Activated CD8-positive, alpha-beta memory T cell treated with anti-CD3 and anti-CD28 coated beads for 36 hours (primary cell): ENCODE measurements around the gene CORO6. TPM values are rescaled to one million over a fixed set of nuclear protein-coding genes. Genes with fewer than 3 reads are reported as not detected.
"Not testable (repeated sequence)": the region's sequence is repeated elsewhere in the genome, so short reads cannot be mapped to it uniquely, and the experiment has no call there.

Source experiments
- CTCF ChIA-PET: fragments of 350-600 bp; sonication (Branson Sonifier 250); formaldehyde crosslinking; loops from one replicate; lab custom pipeline; 2021; ENCODE audit warnings: antibody characterized with exemption; lab: Charles Lee
- POLR2A ChIA-PET: fragments of 350-600 bp; sonication (Branson Sonifier 250); formaldehyde crosslinking; loops from one replicate; lab custom pipeline; 2021; ENCODE audit warnings: antibody characterized with exemption; lab: Charles Lee
- total RNA-seq, 2 experiments: library from RNA; stranded (reverse); gene quantifications; one replicate each; pipeline ENCODE4 v1.2.3, GENCODE V29; 2021

The CORO6 gene
- 1 to 10 TPM; 5.5 to 6.2 TPM for total RNA-seq

- ChIA-PET POLR2A (no interaction called here), CTCF (interaction anchor here (0.6 to 1.1 kb wide), 2 partner anchors 17 to 960 kb away, joined by 4 read pairs; no protein-coding TSS in a partner anchor)
These were observed at the start of gene CORO6 for GRCh38 chr17:29622337-29623282. Gene CORO6, minus strand, starts transcription at chr17:29622912. Its CDS starts 1,491 bp downstream, at chr17:29621421.

GRCh38 chr17:29671661-29672060, 48.9 kb upstream of the CORO6 start:
- POLR2A ChIA-PET, result no interaction called here
- CTCF ChIA-PET, result interaction anchor here (1.4 to 2.1 kb wide), 2 partner anchors 54 to 108 kb away, joined by 3 to 4 read pairs; no protein-coding TSS in a partner anchor

- POLR2A ChIA-PET, result no interaction called here
These were observed 46.6 kb upstream of the CORO6 start for GRCh38 chr17:29669266-29669665.

GRCh38 chr17:29667969-29668368, 45.3 kb upstream of the CORO6 start:
- CTCF ChIA-PET, result no interaction called here
- POLR2A ChIA-PET, result no interaction called here

More at GRCh38 chr17:29669266-29669665, 46.6 kb upstream of the CORO6 start:
- CTCF ChIA-PET, result no interaction called here

- POLR2A ChIA-PET, result interaction anchor here (0.9 to 1.3 kb wide), 2 partner anchors 26 to 96 kb away, joined by 3 read pairs; no protein-coding TSS in a partner anchor
- CTCF ChIA-PET, result interaction anchor here (0.6 to 1.4 kb wide), 2 partner anchors 48 to 185 kb away, joined by 5 to 7 read pairs; no protein-coding TSS in a partner anchor
These were observed 42.7 kb upstream of the CORO6 start for GRCh38 chr17:29665481-29665810.

- POLR2A ChIA-PET, result interaction anchor here (1.3 kb wide), 1 partner anchor 97 kb away, joined by 3 read pairs; no protein-coding TSS in a partner anchor
- CTCF ChIA-PET, result interaction anchor here (0.6 to 1.4 kb wide), 3 partner anchors 47 to 1255 kb away, joined by 3 to 7 read pairs (median 5); no protein-coding TSS in a partner anchor
These were observed 42.2 kb upstream of the CORO6 start for GRCh38 chr17:29664743-29665480.

- ChIA-PET CTCF (no interaction called here), POLR2A (no interaction called here)
These were observed 40.4 kb upstream of the CORO6 start for GRCh38 chr17:29663155-29663554.

- ChIA-PET POLR2A (no interaction called here), CTCF (no interaction called here)
These were observed 38.5 kb upstream of the CORO6 start for GRCh38 chr17:29661213-29661612.

- CTCF ChIA-PET, result no interaction called here
- POLR2A ChIA-PET, result no interaction called here
These were observed 36.4 kb upstream of the CORO6 start for GRCh38 chr17:29659155-29659554.

GRCh38 chr17:29655323-29655722, 32.6 kb upstream of the CORO6 start:
- ChIA-PET POLR2A (no interaction called here), CTCF (no interaction called here)

GRCh38 chr17:29653995-29654714, 31.4 kb upstream of the CORO6 start:
- ChIA-PET POLR2A (no interaction called here), CTCF (interaction anchor here (1.0 kb wide), 2 partner anchors 88 to 125 kb away, joined by 3 read pairs; partner anchors contain the start of gene ABHD15)

GRCh38 chr17:29652976-29653375, 30.3 kb upstream of the CORO6 start:
- POLR2A ChIA-PET, result no interaction called here
- CTCF ChIA-PET, result no interaction called here

- POLR2A ChIA-PET, result not testable (repeated sequence)
These were observed 29.2 kb upstream of the CORO6 start for GRCh38 chr17:29651913-29652312.

GRCh38 chr17:29650396-29650795, 27.7 kb upstream of the CORO6 start:
- ChIA-PET CTCF (no interaction called here), POLR2A (no interaction called here)

More at GRCh38 chr17:29651913-29652312, 29.2 kb upstream of the CORO6 start:
- CTCF ChIA-PET, result interaction anchor here (1.3 kb wide), 1 partner anchor 35 kb away, joined by 3 read pairs; no protein-coding TSS in a partner anchor

GRCh38 chr17:29649359-29649758, 26.6 kb upstream of the CORO6 start:
- POLR2A ChIA-PET, result no interaction called here
- CTCF ChIA-PET, result no interaction called here

GRCh38 chr17:29648005-29648404, 25.3 kb upstream of the CORO6 start:
- CTCF ChIA-PET, result interaction anchor here (0.6 kb wide), 1 partner anchor 515 kb away, joined by 4 read pairs; no protein-coding TSS in a partner anchor
- POLR2A ChIA-PET, result no interaction called here

GRCh38 chr17:29645515-29646051, 22.9 kb upstream of the CORO6 start:
- ChIA-PET CTCF (no interaction called here), POLR2A (no interaction called here)

- ChIA-PET CTCF (no interaction called here), POLR2A (interaction anchor here (0.6 to 1.0 kb wide), 2 partner anchors 15 to 31 kb away, joined by 3 to 7 read pairs; no protein-coding TSS in a partner anchor)
These were observed 21.1 kb upstream of the CORO6 start for GRCh38 chr17:29643817-29644160.
